ENCODE data around the gene SC5D.

Gene SC5D

DNA sequence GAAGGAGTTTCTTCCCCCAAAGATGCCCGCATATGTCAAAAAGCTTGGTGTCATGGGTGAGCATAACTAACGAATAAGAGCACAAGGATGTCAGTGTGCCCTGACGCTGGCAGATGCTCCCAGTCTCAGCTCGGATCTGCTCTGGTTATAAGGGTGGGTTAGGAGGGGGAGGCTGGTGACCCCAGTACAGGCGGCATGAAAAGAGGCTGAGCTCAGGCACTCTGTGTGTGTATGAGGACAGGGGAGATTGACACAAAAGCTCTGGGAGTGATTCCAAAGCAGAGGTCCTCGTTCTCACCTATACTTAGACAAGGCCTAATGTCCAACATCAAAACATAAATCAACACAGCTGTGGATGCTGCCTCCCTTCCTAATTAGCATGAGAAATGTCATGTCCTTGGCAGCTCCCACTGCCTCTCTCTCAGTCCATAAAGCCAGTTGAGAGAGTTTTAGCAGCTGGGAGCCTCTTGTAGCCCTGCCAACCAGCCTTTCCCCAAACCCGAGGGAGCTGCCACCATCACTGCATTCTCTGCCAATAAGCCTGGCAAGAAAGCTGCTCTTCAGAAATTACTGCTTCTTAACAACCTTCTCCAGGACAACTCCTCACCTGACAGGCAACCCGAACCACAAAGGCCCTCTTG lies 59.8 kb downstream of the SC5D start:
- no peaks in the 10 kb centered on the region for H3K36me3 Mint-ChIP-seq
- H3K4me3 Mint-ChIP-seq = no peak overlapping the region
- peaks cover 42% of the 10 kb centered on the region for H3K27me3 Mint-ChIP-seq
- H3K9me3 Mint-ChIP-seq = no peaks in the 10 kb centered on the region
- no peaks in the 10 kb centered on the region for H3K4me1 Mint-ChIP-seq
- no peak overlapping the region for H3K27ac Mint-ChIP-seq
- no peak for ATAC-seq

DNA sequence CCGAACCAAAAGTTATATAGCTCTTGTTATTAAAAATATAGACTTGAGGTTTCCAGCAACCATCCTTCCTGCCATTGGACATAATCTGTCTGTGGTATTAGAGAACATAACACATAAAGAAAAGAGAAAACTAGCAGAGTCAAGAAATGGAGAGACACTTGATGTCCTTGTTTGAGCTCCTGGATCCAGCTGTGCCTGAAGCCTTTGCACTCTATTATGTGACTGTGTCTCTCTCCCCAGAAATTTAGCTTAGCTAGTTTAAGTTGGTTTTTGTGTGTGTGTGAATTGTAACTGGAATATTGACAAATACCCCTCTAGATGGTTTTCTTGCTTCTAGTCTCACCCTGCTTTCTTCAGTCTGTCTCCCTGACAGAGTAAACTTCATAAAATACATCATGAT lies 61.6 kb downstream of the SC5D start:
- Mint-ChIP-seq H3K4me3 (no peak overlapping the region), H3K4me1 (no peaks in the 10 kb centered on the region), H3K27me3 (peaks cover 40% of the 10 kb centered on the region), H3K27ac (no peak overlapping the region), H3K9me3 (no peaks in the 10 kb centered on the region), H3K36me3 (no peaks in the 10 kb centered on the region)
- ATAC-seq = no peak

DNA sequence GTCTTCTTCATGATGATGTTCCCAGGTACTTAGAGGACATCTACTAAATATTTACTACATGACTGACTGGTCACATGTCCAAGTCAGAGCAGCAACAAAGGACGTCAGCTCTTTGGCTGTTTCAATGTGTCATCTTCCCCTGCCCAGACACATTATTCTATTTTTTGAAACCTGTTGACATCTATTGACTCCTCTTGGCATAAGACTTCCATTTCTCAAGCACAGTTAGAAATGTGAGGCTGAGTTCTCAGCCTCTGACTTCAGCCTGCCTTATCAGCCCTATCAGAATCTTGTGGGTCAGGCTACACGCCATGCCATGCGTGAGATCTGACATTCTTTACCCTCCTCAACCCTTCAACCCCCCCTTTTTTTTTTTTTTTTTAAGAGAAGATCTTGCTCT lies 63.8 kb downstream of the SC5D start:
- H3K27me3 Mint-ChIP-seq = peaks cover 45% of the 10 kb centered on the region
- H3K36me3 Mint-ChIP-seq = no peaks in the 10 kb centered on the region
- H3K9me3 Mint-ChIP-seq = no peaks in the 10 kb centered on the region
- no peak overlapping the region for H3K4me3 Mint-ChIP-seq
- no peak overlapping the region for H3K27ac Mint-ChIP-seq
- no peak for ATAC-seq
- no peaks in the 10 kb centered on the region for H3K4me1 Mint-ChIP-seq
